ENCODE measurements around the gene KRT86. TPM values are rescaled to one million over a fixed set of nuclear protein-coding genes. Genes with fewer than 3 reads are reported as not detected.

The KRT86 gene
- total and polyA plus RNA-seq, 2 donors (not counting 1 experiment from before 2014, with no cell fraction given) = not detected

DNA sequence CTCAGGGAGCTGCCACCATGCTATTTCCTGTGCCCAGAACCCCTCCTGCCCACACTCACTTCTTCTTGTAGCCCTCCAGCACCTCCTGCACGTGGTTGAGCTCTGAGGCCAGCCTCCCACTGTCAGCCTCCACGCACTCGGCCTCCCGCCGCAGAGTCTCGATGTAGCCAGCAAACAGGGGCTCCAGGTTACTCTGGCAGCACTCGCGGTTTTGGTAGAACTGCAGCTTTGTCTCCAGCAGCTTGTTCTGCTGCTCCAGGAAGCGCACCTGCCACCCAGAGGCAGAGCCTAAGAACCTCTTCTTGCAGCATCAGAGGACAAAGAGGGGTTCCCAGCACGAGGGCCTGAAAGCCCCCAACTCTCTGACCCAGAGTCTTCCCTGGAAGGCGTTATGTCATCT, 44.7 kb downstream of the KRT86 start:
- no peaks in the 10 kb centered on the region for H4K20me1 ChIP-seq (ENCODE audit: control insufficient read depth, insufficient read depth, low read length, poor library complexity, severe bottlenecking)
- Mint-ChIP-seq H3K9me3 (ENCODE audit: insufficient read depth) (no peaks in the 10 kb centered on the region), H3K4me1 (no peaks in the 10 kb centered on the region), H3K27ac (no peak overlapping the region), H3K27me3 (peaks cover 34% of the 10 kb centered on the region), H3K4me3 (no peak overlapping the region)
- intact Hi-C loops (cut with micrococcal nuclease) = no loop called here
- no peaks in the 10 kb centered on the region for H3K9me3 ChIP-seq (ENCODE audit: control extremely low read depth in 1 of 3, control insufficient read depth in 2 of 3, insufficient read depth in 1 of 3, low read length in 2 of 3)
- no peak overlapping the region for H3K9ac ChIP-seq (ENCODE audit: low read length)
- no peak overlapping the region for H3K4me3 ChIP-seq (ENCODE audit: control extremely low read depth in 1 of 5, extremely low read depth in 1 of 5, insufficient read depth in 1 of 5, low read depth in 2 of 5, low read length in 4 of 5)
- no peaks in the 10 kb centered on the region for H3K79me2 ChIP-seq (ENCODE audit: control insufficient read depth, insufficient read depth, low read length)
- H3K4me1 ChIP-seq (ENCODE audit: control insufficient read depth in 2 of 2, insufficient read depth in 2 of 2, low read length in 2 of 2) = no peaks in the 10 kb centered on the region
- no peak for TF ChIP-seq EZH2 (IDR thresholded peaks at IDR 0.05; ENCODE audit: borderline replicate concordance, insufficient read depth, low read depth, low read length, poor library complexity, severe bottlenecking)
- TF ChIP-seq, protein P1, sequence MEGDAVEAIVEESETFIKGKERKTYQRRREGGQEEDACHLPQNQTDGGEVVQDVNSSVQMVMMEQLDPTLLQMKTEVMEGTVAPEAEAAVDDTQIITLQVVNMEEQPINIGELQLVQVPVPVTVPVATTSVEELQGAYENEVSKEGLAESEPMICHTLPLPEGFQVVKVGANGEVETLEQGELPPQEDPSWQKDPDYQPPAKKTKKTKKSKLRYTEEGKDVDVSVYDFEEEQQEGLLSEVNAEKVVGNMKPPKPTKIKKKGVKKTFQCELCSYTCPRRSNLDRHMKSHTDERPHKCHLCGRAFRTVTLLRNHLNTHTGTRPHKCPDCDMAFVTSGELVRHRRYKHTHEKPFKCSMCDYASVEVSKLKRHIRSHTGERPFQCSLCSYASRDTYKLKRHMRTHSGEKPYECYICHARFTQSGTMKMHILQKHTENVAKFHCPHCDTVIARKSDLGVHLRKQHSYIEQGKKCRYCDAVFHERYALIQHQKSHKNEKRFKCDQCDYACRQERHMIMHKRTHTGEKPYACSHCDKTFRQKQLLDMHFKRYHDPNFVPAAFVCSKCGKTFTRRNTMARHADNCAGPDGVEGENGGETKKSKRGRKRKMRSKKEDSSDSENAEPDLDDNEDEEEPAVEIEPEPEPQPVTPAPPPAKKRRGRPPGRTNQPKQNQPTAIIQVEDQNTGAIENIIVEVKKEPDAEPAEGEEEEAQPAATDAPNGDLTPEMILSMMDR (IDR thresholded peaks at IDR 0.05) = no peak
- H3K36me3 ChIP-seq (replicated peaks in 1 of 2; ENCODE audit: control extremely low read depth in 1 of 2, control insufficient read depth in 1 of 2, extremely low read depth in 1 of 2, insufficient read depth in 2 of 2, low read length in 1 of 2) = no peaks in the 10 kb centered on the region
- no peak overlapping the region for H3K27ac ChIP-seq (ENCODE audit: low read length in 2 of 2)
- POLR2A ChIA-PET = no interaction called here
- H2AFZ ChIP-seq (ENCODE audit: insufficient read depth, low read depth, low read length, poor library complexity, severe bottlenecking) = no peak overlapping the region
- CTCF ChIA-PET = interaction anchor here (0.6 to 1.2 kb wide), 3 partner anchors 8 to 41 kb away, joined by 3 read pairs; no protein-coding TSS in a partner anchor
- H3K27me3 ChIP-seq (replicated peaks in 1 of 4; ENCODE audit: control extremely low read depth in 1 of 4, control insufficient read depth in 3 of 4, insufficient read depth in 4 of 4, low read length in 3 of 4) = peaks cover 0 to 29% (median 4%) of the 10 kb centered on the region in 4 experiments
- no peak for DNase-seq
- 73% methylated on average over 10 of the region's 11 CpGs for WGBS (ENCODE audit: insufficient coverage)
- H3K4me2 ChIP-seq (replicated peaks; ENCODE audit: low read depth, low read length, poor library complexity, severe bottlenecking) = no peak overlapping the region
- no peak for ATAC-seq (ENCODE audit: low read depth)

GRCh38 chr12:52320784-52321400, 46.4 kb downstream of the KRT86 start, which contains the start of gene KRT83:
TSS of gene KRT83 (minus strand) at chr12:52321398. CDS start at chr12:52321335, 63 bp downstream.
- Mint-ChIP-seq H3K9me3 (ENCODE audit: insufficient read depth) (no peaks in the 10 kb centered on the region), H3K4me1 (no peaks in the 10 kb centered on the region), H3K27ac (no peak within 1 kb of the TSS), H3K27me3 (peaks cover 47% of the 10 kb centered on the region), H3K4me3 (no peak within 1 kb of the TSS)
- ChIA-PET POLR2A (no interaction called here), CTCF (no interaction called here)
- TF ChIP-seq EZH2 (IDR thresholded peaks at IDR 0.05; ENCODE audit: borderline replicate concordance, insufficient read depth, low read depth, low read length, poor library complexity, severe bottlenecking) = no peak
- TF ChIP-seq, protein P1 (IDR thresholded peaks at IDR 0.05) = no peak
- Histone ChIP-seq H3K4me3 (ENCODE audit: control extremely low read depth in 1 of 5, extremely low read depth in 1 of 5, insufficient read depth in 1 of 5, low read depth in 2 of 5, low read length in 4 of 5) (no peak within 1 kb of the TSS), H3K4me1 (ENCODE audit: control insufficient read depth in 2 of 2, insufficient read depth in 2 of 2, low read length in 2 of 2) (no peaks in the 10 kb centered on the region), H3K79me2 (ENCODE audit: control insufficient read depth, insufficient read depth, low read length) (no peaks in the 10 kb centered on the region), H2AFZ (ENCODE audit: insufficient read depth, low read depth, low read length, poor library complexity, severe bottlenecking) (no peak within 1 kb of the TSS), H3K27me3 (replicated peaks in 1 of 4; ENCODE audit: control extremely low read depth in 1 of 4, control insufficient read depth in 3 of 4, insufficient read depth in 4 of 4, low read length in 3 of 4) (peaks cover 0 to 36% (median 7%) of the 10 kb centered on the region in 4 experiments), H3K4me2 (replicated peaks; ENCODE audit: low read depth, low read length, poor library complexity, severe bottlenecking) (no peak within 1 kb of the TSS), H3K27ac (ENCODE audit: low read length in 2 of 2) (no peak within 1 kb of the TSS), H3K36me3 (replicated peaks in 1 of 2; ENCODE audit: control extremely low read depth in 1 of 2, control insufficient read depth in 1 of 2, extremely low read depth in 1 of 2, insufficient read depth in 2 of 2, low read length in 1 of 2) (no peaks in the 10 kb centered on the region), H3K9ac (ENCODE audit: low read length) (no peak within 1 kb of the TSS), H4K20me1 (ENCODE audit: control insufficient read depth, insufficient read depth, low read length, poor library complexity, severe bottlenecking) (no peaks in the 10 kb centered on the region), H3K9me3 (ENCODE audit: control extremely low read depth in 1 of 3, control insufficient read depth in 2 of 3, insufficient read depth in 1 of 3, low read length in 2 of 3) (no peaks in the 10 kb centered on the region)
- intact Hi-C loops (cut with micrococcal nuclease) = no loop called here
- 85% methylated on average over 25 of the region's 35 CpGs for WGBS (ENCODE audit: insufficient coverage)
- ATAC-seq (ENCODE audit: low read depth) (no peak), DNase-seq (no peak)
